GM10248 (cell line): ENCODE data around the gene OR7D2.

Experiments
- CTCF ChIA-PET: fragments of 300-600 bp; sonication (Branson Sonifier 250); formaldehyde crosslinking; extraction: SDS; loops from one replicate; lab custom pipeline; 2021; ENCODE audit warnings: antibody characterized with exemption; lab: Yijun Ruan, JAX
- POLR2A ChIA-PET: fragments of 350-650 bp; sonication (Branson Sonifier 250); formaldehyde crosslinking; extraction: SDS; loops from one replicate; lab custom pipeline; 2020; ENCODE audit warnings: antibody characterized with exemption; lab: Yijun Ruan, JAX
- DNase-seq: peaks from one replicate; pipeline ENCODE4 v3.0.0; 2012; ENCODE audit errors: extremely low spot score
- CTCF ChIP-seq: IDR thresholded peaks from 2 replicates; pipeline ENCODE4 v1.5.1; 2012; ENCODE audit warnings: mild to moderate bottlenecking, low read depth; ENCODE audit errors: extremely low read depth, missing control alignments, control extremely low read depth

The OR7D2 gene

GRCh38 chr19:9146882-9147281 lies 31.9 kb upstream of the OR7D2 start:
- no peak for DNase-seq
- ChIA-PET POLR2A (no interaction called here), CTCF (no interaction called here)
- TF ChIP-seq CTCF: no peak

- ChIA-PET POLR2A (no interaction called here), CTCF (no interaction called here)
- DNase-seq: no peak
- no peak for TF ChIP-seq CTCF
These were observed 30.1 kb upstream of the OR7D2 start for GRCh38 chr19:9148697-9149096.

GRCh38 chr19:9149997-9150396 lies 28.8 kb upstream of the OR7D2 start:
- POLR2A ChIA-PET: no interaction called here
- DNase-seq: no peak
- CTCF ChIA-PET: no interaction called here
- no peak for TF ChIP-seq CTCF

GRCh38 chr19:9150650-9151049 lies 28.1 kb upstream of the OR7D2 start:
- CTCF ChIA-PET: no interaction called here
- no peak for TF ChIP-seq CTCF
- POLR2A ChIA-PET: no interaction called here

GRCh38 chr19:9151367-9151766 lies 27.4 kb upstream of the OR7D2 start:
- no peak for DNase-seq
- ChIA-PET POLR2A (no interaction called here), CTCF (no interaction called here)
- TF ChIP-seq CTCF: no peak

More at GRCh38 chr19:9150650-9151049, 28.1 kb upstream of the OR7D2 start:
- DNase-seq: no peak

- TF ChIP-seq CTCF: no peak
- ChIA-PET CTCF (no interaction called here), POLR2A (no interaction called here)
- DNase-seq: no peak
These were observed 23.2 kb upstream of the OR7D2 start for GRCh38 chr19:9155591-9155990.

- CTCF ChIA-PET: no interaction called here
- no peak for TF ChIP-seq CTCF
- DNase-seq: no peak
- POLR2A ChIA-PET: no interaction called here
These were observed 22.5 kb upstream of the OR7D2 start for GRCh38 chr19:9156304-9156703.
